ENCODE measurements around the gene RET.

Gene RET

GRCh38 chr10:43109671-43110249 is 32.9 kb downstream of the RET start:
- no peak for DNase-seq

DNA sequence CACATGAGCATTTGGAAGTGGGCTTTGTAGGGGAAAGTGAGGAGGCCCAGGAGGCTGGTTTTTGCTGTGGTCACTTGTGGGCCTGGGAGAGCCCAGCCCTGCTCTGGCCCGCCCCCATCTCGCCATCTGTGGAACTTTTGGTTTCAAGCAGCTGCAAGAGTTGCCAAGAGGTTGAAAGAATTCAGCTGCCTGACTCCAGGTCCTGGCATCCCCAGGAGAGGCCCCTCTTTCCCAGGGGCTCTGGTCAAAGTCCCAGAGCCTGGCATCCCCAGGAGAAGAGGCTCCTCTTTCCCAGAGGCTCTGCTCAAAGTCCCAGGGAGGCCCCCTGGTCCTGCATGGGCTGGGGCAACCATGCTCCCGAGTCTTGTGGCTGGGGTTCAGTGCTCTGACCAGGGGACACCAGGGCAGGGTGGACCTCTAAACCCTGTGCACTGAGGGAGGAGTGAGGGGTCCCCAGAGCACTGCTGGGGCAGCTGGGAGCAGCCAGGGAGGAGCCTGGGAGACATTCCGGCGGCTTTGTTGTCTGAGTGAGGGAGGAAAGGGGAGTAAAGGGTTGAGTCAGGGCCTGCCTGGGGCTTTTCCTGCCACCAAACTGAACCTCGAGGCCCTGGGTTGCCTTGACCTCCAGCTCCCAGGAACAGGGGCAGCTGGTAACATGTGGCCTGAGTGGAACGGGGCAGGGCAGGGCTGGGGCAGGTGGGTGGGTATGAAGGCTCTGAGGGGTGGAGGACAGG is 33.6 kb downstream of the RET start:
- DNase-seq = no peak

GRCh38 chr10:43111101-43111500 is 34.2 kb downstream of the RET start:
- no peak for DNase-seq

DNA sequence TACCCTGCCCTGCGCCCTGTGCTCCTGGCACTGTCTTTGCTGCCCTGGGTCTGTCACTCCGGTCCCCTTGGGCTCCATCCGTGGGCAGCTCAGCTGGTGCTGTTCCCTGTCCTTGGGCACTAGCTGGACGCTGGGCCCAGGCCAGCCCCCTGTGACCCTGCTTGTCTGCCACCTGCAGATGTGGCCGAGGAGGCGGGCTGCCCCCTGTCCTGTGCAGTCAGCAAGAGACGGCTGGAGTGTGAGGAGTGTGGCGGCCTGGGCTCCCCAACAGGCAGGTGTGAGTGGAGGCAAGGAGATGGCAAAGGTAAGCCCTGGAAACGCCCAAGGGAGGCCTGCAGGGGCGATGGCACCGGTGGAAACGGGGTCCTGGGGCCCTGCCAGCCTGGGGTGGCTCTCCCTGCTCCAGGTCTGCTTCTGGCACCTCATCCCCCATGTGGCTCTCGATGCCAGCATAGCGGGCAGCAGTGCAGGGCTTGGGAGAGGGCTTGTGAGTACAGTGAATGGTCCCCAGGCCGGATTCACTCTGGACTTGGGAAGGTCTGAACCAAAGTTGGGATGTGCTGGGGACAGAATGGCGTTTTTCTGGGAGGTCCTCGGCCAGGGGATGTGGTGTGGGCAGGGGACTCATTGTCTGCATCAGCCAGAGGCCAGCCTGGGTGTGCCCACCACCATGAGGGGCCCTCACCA is 35.2 kb downstream of the RET start:
- DNase-seq = no peak

DNA sequence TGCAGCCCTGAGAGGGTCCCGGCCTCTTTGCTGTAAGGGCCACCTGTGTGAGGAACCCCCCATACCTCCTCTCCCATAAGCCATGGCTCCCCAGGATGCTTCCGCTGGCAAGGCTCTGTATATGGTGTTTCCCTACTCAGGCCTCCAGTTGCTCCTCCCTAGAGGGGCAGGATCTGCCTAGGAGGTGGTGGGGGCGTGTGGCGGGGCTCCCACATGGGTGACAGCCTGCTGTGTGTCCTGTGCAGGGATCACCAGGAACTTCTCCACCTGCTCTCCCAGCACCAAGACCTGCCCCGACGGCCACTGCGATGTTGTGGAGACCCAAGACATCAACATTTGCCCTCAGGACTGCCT is 35.7 kb downstream of the RET start:
- DNase-seq = no peak

DNA sequence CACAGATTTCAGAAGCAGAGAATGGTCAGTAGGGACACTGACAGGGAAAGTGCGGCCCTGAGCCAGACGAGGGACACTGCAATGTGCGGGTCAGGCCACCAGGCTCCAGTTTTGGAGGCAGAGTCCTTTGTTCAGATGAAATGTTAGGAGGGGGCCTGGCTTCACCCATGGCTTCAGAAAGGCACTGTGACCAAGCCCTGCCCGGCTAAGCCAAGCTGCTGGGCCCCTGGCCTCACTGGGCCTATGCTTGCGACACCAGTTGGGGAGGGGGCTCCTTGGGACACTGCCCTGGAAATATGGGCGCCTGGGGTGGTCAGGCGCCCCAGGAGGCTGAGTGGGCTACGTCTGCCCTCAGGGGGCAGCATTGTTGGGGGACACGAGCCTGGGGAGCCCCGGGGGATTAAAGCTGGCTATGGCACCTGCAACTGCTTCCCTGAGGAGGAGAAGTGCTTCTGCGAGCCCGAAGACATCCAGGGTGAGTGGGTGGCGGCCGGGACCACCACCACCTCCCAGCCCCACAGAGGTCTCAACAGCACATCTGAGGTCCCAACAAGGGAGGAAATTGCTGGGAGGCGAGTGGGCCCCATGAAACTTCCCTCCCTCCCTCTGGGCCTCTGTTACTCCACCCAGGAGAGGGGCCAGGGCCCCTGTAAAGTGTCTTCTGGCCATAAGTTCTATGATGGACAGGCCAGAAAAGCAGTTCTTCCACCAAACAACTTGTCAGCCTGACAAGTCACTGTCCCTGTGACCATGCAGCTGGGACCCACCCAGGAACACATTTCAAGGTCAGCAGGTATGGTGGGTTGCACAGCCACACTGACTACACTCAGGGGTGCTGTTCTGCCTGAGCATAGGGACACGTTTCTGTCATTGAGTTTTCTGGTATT is 36.6 kb downstream of the RET start:
- no peak for DNase-seq

DNA sequence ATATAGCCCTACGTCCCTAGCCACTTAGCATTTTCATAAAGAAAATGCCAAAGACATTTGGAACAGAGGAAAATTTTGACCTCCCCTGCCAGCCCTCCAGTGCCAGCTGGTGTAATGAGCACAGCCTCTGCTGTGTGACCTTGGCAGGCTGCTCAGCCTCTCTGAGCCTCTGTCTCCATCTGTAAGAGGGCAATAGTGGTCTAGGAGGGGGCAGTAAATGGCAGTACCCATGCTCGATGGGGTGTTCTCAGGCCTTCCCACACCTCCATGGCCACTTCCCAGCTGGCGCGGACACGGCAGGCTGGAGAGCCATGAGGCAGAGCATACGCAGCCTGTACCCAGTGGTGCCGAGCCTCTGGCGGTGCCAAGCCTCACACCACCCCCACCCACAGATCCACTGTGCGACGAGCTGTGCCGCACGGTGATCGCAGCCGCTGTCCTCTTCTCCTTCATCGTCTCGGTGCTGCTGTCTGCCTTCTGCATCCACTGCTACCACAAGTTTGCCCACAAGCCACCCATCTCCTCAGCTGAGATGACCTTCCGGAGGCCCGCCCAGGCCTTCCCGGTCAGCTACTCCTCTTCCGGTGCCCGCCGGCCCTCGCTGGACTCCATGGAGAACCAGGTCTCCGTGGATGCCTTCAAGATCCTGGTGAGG is 37.3 kb downstream of the RET start:
- DNase-seq = no peak

DNA sequence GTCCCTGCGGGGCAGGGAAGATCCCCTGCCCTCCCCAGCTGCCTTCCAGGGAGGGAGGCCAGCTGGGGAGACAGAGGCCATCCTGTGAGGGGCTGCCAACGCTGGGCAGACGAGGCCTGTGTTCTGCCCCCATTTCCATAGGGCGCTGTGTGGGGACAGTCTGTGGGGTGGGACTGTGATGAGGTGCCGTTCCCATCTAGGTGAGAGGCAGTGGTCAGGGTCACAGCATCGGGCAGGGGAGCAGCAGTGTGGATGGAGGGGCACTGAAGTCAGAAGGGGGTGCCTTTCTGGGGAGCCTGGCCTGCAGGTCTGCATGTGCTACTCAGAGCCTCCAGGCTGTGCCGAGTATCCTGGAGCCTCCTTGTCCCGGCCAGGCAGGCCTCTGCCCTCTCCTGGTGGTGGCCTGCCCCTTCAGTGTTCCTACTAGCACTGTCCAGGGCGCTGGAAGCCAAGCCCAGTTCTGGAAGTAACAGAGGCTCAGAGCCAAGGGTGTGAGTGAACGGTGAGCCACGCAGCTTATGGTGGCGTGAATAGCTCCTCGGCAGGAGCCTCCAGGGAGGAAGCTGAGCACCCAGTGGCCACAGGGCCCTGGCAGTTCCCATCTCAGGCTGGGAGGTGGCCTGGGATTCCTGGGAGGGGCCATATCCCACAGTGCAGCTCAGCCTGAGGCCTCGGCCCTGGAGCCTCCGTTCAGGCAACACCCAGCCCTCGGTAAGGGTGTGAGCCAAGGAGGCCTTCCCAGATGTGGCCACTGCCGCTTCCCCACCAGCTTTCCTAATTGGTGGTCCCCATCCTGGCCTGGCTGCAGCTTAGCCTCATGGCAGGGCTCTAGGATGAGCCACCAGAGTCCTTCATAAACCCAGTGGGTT is 38.1 kb downstream of the RET start:
- DNase-seq = no peak

DNA sequence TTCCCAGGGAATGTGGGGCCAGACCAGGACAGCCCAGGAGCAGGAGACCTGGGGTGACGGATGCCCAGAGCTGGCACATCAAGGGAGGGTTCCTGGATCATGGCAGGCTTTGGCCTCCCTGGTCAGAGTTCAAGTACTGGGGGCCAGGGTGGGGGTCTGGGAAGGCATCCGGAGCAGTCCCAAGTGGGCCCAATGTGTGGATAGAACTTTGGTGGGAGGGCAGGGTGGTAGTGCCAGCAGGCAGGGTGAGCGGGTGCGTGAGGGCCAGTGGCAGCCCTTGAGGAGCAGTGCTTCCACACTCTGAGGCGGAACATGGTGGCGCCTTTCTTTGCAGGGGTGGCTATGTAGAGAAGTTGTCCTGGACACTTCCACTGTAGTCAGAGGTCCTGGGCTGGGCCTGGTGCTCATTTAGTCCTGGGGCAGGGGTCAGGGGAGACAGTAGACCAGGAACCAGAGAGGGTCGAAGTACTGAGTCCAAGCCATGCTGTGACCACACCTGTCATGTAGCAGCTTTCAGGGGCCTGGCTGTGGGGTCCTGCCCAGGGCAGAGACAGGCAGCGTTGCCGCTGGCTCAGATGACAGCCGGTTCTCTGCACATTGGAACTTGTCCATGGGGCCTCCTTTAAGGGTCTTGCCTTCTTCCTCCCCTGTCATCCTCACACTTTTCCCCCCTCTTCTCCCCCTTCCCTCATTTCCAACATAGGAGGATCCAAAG is 39.2 kb downstream of the RET start:
- no peak for DNase-seq

DNA sequence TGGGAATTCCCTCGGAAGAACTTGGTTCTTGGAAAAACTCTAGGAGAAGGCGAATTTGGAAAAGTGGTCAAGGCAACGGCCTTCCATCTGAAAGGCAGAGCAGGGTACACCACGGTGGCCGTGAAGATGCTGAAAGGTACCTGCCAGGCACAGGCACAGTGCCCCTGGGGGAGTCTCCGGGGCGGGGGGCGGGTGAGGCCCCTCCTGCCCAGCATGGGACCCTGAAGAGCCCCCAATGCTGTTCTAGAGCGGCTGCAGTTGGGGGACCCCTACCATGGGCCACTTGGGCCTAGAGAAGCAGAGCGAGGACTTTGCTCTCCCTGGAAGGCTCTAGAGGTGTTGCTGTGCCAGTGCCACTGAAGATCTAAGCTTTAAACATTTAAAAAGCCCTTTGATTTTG is 39.7 kb downstream of the RET start:
- DNase-seq = no peak

GRCh38 chr10:43117031-43117776 is 40.3 kb downstream of the RET start:
- no peak for DNase-seq

GRCh38 chr10:43117777-43118583 is 41.1 kb downstream of the RET start:
- DNase-seq = no peak

GRCh38 chr10:43118631-43119415 is 42.0 kb downstream of the RET start:
- no peak for DNase-seq

DNA sequence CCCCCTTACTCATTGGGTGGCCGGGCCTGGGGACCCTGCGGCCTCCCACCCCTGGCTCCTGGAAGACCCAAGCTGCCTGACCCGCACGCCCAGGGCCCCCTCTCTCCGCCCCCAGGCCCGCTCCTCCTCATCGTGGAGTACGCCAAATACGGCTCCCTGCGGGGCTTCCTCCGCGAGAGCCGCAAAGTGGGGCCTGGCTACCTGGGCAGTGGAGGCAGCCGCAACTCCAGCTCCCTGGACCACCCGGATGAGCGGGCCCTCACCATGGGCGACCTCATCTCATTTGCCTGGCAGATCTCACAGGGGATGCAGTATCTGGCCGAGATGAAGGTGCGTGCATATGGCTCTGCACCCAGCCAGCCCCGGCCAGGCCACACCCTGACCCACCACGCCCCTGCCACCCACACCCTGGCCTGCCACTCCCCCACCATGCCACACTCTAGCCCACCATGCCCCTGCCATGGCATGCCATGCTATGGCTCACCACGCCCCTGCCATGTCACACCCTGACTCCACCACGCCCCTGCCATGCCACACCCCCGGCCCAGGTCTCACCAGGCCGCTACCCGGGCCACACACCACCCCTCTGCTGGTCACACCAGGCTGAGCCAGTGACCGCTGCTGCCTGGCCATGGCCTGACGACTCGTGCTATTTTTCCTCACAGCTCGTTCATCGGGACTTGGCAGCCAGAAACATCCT is 42.7 kb downstream of the RET start:
- no peak for DNase-seq

DNA sequence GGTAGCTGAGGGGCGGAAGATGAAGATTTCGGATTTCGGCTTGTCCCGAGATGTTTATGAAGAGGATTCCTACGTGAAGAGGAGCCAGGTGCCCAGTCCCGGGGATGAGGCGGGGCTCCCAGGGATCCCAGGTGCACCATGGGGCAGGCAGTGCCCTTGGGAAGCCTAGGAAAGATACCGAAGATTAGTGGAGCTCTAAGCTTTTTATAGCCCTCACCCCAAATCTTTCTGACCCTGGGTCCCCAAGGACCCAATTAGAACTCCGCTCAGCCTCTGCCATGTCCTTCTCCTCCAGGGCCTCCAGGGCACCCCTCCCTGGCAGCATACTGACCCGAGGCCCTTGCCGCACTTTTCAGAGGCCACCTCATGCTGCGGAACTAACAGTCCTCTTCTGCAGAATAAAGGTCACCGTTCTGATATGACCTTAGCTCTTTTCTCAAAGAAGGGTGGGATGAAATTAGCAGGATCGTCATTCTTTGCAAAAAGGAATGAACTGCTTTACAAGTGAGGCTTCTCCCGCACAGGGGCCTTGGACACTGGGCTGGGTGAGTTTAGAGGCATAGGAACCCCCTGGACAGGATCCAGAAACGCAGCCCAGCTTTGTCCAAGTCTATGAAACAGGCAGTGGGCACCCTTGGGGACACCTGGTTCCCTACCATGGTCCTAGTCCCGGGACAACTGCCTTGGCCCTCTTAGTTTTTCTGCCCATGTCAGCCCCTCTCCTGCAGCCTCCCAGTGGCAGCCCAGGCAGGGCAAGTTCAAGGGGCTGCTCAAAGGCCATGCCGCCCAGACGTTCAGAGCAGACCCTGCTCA is 43.5 kb downstream of the RET start:
- DNase-seq = no peak

GRCh38 chr10:43120929-43121314 is 44.1 kb downstream of the RET start:
- no peak for DNase-seq

GRCh38 chr10:43121444-43121843 is 44.6 kb downstream of the RET start:
- no peak for DNase-seq

Data from C1 segment of cervical spinal cord (tissue), 14 donors.